CD4-positive, CD25-positive, alpha-beta regulatory T cell (primary cell): ENCODE measurements around the gene EME2. TPM values are rescaled to one million over a fixed set of nuclear protein-coding genes. Genes with fewer than 3 reads are reported as not detected.

ENCODE experiments used
- ATAC-seq, 2 donors: fragments of 150-1000 bp; cut with Tn5 transposase; one replicate each; pipeline ENCODE4 v1.10.0; 2021; ENCODE audit warnings: low read depth in 2 of 2, moderate number of reproducible peaks in 2 of 2, moderate library complexity in 1 of 2
- DNase-seq, 3 donors: peaks; one replicate each; pipeline versions ENCODE4 v3.0.0 to v3.0.0-alpha.2; 2012 to 2022; ENCODE audit warnings: mixed read lengths in 1 of 3
- H3K27ac ChIP-seq: one replicate; pipeline ENCODE4 v1.7.0; 2013; ENCODE audit warnings: mild to moderate bottlenecking, low read length; ENCODE audit not compliant: insufficient read depth, poor library complexity, severe bottlenecking
- H3K27me3 ChIP-seq: one replicate; pipeline ENCODE4 v1.7.0; 2013; ENCODE audit warnings: low read length; ENCODE audit not compliant: control insufficient read depth, insufficient read depth
- H3K36me3 ChIP-seq: one replicate; pipeline ENCODE4 v1.7.0; 2013; ENCODE audit warnings: mild to moderate bottlenecking, low read length, moderate library complexity; ENCODE audit not compliant: control insufficient read depth, insufficient read depth
- H3K4me1 ChIP-seq: 2 replicates; pipeline ENCODE4 v1.7.0; 2013; ENCODE audit warnings: mild to moderate bottlenecking, low read length; ENCODE audit not compliant: insufficient read depth, control insufficient read depth, poor library complexity, severe bottlenecking
- H3K4me3 ChIP-seq: one replicate; pipeline ENCODE4 v1.7.0; 2013; ENCODE audit warnings: low read depth, mild to moderate bottlenecking, low read length, moderate library complexity
- H3K9me3 ChIP-seq, 2 experiments: 1 replicate in 1 of 2; 2 replicates in 1 of 2; pipeline ENCODE4 v1.7.0; 2013; ENCODE audit warnings: low read length in 2 of 2, mild to moderate bottlenecking in 1 of 2, moderate library complexity in 1 of 2; ENCODE audit not compliant: control insufficient read depth in 2 of 2
- H3K27ac Mint-ChIP-seq, 3 donors: one replicate each; pipeline ENCODE4 v1.8.0; 2020 to 2022; ENCODE audit warnings: mild to moderate bottlenecking in 3 of 3, mixed read lengths in 3 of 3, moderate library complexity in 2 of 3
- H3K27me3 Mint-ChIP-seq: one replicate; pipeline ENCODE4 v1.8.0; 2022; ENCODE audit warnings: mild to moderate bottlenecking, mixed read lengths
- H3K36me3 Mint-ChIP-seq: one replicate; pipeline ENCODE4 v1.8.0; 2020; ENCODE audit warnings: mixed read lengths
- H3K4me1 Mint-ChIP-seq, 4 donors: one replicate each; pipeline ENCODE4 v1.8.0; 2020 to 2022; ENCODE audit warnings: mixed read lengths in 4 of 4, mild to moderate bottlenecking in 1 of 4
- H3K4me3 Mint-ChIP-seq, 4 donors: one replicate each; pipeline ENCODE4 v1.8.0; 2020 to 2022; ENCODE audit warnings: mild to moderate bottlenecking in 4 of 4, mixed read lengths in 4 of 4, moderate library complexity in 3 of 4
- H3K9me3 Mint-ChIP-seq, 7 donors: one replicate each; pipeline ENCODE4 v1.8.0; 2020 to 2022; ENCODE audit warnings: mixed read lengths in 7 of 7, mild to moderate bottlenecking in 3 of 7, moderate library complexity in 2 of 7
- polyA plus RNA-seq, 4 donors: library from polyadenylated mRNA; unstranded; fragments of 300-500 nt; fragmentation: Illumina TruSeq; gene quantifications; one replicate each; pipeline ENCODE4 v1.2.3, GENCODE V29; 2021
- total RNA-seq: library from RNA; stranded (reverse); gene quantifications from one replicate; pipeline ENCODE4 v1.2.3, GENCODE V29; 2022

The EME2 gene
- total and polyA plus RNA-seq, 5 donors from 2014 or later: 0.57 to 19.0 (median 0.69) TPM

- no peaks in the 10 kb centered on the region for H3K4me1 ChIP-seq
- H3K36me3 Mint-ChIP-seq: peaks cover 27% of the 10 kb centered on the region
Measured at GRCh38 chr16:1810106-1810505, 37.5 kb downstream of the EME2 start.

GRCh38 chr16:1810536-1810935 lies 37.9 kb downstream of the EME2 start:
- Histone ChIP-seq H3K27ac (no peak overlapping the region), H3K27me3 (no peaks in the 10 kb centered on the region), H3K9me3 (no peaks in the 10 kb centered on the region), H3K4me1 (no peaks in the 10 kb centered on the region), H3K4me3 (no peak overlapping the region), H3K36me3 (peaks cover 38% of the 10 kb centered on the region)
- Mint-ChIP-seq H3K27ac (no peak overlapping the region), H3K27me3 (no peaks in the 10 kb centered on the region), H3K9me3 (no peaks in the 10 kb centered on the region), H3K4me3 (no peak overlapping the region), H3K4me1 (peaks cover 0 to 9% (median 7%) of the 10 kb centered on the region in 4 donors), H3K36me3 (peaks cover 30% of the 10 kb centered on the region)
- no peak for ATAC-seq
- no peak for DNase-seq

More at GRCh38 chr16:1810106-1810505, 37.5 kb downstream of the EME2 start:
- Histone ChIP-seq H3K27ac (no peak overlapping the region), H3K4me3 (no peak overlapping the region), H3K9me3 (no peaks in the 10 kb centered on the region), H3K27me3 (no peaks in the 10 kb centered on the region), H3K36me3 (peaks cover 34% of the 10 kb centered on the region)
- H3K9me3 Mint-ChIP-seq: no peaks in the 10 kb centered on the region
- ATAC-seq (no peak), DNase-seq (no peak)
- H3K4me3 Mint-ChIP-seq: no peak overlapping the region
- peaks cover 0 to 9% (median 6%) of the 10 kb centered on the region in 4 donors for H3K4me1 Mint-ChIP-seq
- H3K27me3 Mint-ChIP-seq: no peaks in the 10 kb centered on the region
- H3K27ac Mint-ChIP-seq: no peak overlapping the region

DNA sequence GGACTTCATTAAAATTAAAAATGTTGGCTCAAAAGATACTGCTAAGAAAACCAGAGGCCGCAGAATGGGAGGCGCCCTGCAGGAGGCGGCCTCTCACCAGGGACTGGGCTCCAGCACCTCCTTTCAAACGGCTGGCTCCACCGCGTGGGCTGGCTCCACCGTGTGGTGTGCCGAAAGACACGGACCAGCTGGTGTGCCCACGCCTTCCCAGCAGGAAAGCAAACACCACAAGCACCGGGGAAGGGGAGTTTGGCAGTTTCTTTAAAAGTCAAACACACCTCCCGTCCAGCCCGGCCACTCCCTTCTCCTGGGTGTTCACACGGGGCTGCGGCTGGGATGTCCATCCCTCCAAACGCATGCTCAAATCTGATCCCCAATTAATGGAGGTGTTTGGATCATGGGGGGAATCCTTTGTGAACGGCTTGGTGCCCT lies 40.1 kb downstream of the EME2 start:
- peak; percentile 78 to 79 for ATAC-seq

DNA sequence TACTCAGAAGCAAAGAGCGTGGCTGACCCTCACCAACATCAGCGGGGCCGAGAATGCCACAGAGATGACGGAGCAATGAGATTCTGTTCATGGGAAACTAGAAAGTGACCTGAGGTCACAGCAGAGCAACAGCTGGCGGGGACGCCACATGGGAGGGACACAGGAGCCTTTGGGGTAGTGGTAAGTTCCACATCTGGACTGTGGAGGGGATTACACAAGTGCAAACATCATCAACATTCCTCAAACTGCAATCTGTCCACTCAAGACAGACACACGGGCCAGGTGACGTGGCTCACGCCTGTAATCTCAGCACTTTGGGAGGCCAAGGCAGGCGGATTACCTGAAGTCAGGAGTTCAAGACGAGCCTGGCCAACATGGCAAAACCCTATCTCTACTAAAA lies 42.9 kb downstream of the EME2 start:
- Mint-ChIP-seq H3K27me3 (no peaks in the 10 kb centered on the region), H3K4me1 (peaks cover 0 to 9% (median 7%) of the 10 kb centered on the region in 4 donors), H3K9me3 (no peaks in the 10 kb centered on the region), H3K36me3 (peaks cover 19% of the 10 kb centered on the region), H3K27ac (peak overlapping the region in 2 of 3 donors; percentile 39 to 50), H3K4me3 (peak overlapping the region in 1 of 4 donors; percentile 28)
- DNase-seq (no peak), ATAC-seq (no peak)
- Histone ChIP-seq H3K4me1 (no peaks in the 10 kb centered on the region), H3K27me3 (no peaks in the 10 kb centered on the region), H3K27ac (no peak overlapping the region), H3K36me3 (peaks cover 37% of the 10 kb centered on the region), H3K9me3 (no peaks in the 10 kb centered on the region), H3K4me3 (no peak overlapping the region)

More for the DNA sequence above, 40.1 kb downstream of the EME2 start:
- Mint-ChIP-seq H3K36me3 (peaks cover 19% of the 10 kb centered on the region), H3K27me3 (no peaks in the 10 kb centered on the region), H3K4me1 (peaks cover 0 to 9% (median 7%) of the 10 kb centered on the region in 4 donors), H3K4me3 (no peak overlapping the region), H3K27ac (peak overlapping the region in 1 of 3 donors; percentile 67), H3K9me3 (no peaks in the 10 kb centered on the region)
- Histone ChIP-seq H3K27ac (no peak overlapping the region), H3K27me3 (no peaks in the 10 kb centered on the region), H3K9me3 (no peaks in the 10 kb centered on the region), H3K4me1 (no peaks in the 10 kb centered on the region), H3K36me3 (peaks cover 47% of the 10 kb centered on the region), H3K4me3 (no peak overlapping the region)
- DNase-seq: peak in 2 of 3 donors; percentile 36 to 59

DNA sequence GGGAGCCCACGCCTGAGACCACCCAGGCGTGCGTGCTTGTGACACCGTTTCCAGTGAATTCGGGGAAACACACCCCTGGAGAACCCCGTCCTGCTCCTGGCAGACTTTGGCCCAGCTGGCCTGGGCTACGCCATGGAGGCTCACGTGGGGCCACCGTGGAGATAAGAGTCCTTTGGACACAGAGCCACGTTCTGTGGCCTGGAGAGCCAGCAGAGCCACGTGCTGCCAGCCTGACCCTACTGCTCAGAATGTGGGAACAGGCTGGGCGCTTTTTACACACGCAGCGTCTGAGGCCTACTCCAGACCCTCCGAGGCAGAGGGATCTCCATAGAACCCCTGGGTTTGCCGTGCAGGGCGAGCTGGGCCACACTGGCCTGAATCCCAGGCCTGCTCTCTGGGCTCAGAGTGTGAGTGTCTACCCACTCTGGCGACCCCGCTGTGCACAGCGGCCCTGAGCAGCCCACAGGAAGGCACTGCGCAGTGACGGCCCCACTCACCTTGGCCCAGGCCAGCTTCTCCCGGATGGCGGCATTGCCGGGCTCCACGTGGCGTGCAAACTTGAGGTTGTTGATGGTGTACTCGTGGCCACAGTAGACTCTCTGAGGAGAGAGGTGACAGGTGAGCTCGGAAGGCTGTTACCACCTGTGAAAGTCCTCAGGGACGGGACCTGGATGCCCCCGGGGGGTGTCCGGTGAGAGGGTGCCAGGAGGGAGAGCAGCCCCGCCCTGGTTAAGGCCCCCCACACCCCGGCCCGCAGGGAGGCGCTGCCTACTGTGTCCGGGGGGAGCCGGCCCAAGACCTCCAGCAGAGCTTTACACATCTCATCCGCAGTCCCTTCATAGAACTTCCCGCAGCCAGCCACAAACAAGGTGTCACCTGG lies 44.0 kb downstream of the EME2 start:
- peak in 1 of 2 donors; percentile 6 for ATAC-seq
- H3K27ac Mint-ChIP-seq: no peak overlapping the region
- Histone ChIP-seq H3K36me3 (peaks cover 37% of the 10 kb centered on the region), H3K27ac (no peak overlapping the region), H3K4me3 (no peak overlapping the region), H3K27me3 (no peaks in the 10 kb centered on the region), H3K9me3 (no peaks in the 10 kb centered on the region), H3K4me1 (no peaks in the 10 kb centered on the region)
- no peaks in the 10 kb centered on the region for H3K27me3 Mint-ChIP-seq
- no peak overlapping the region for H3K4me3 Mint-ChIP-seq
- H3K4me1 Mint-ChIP-seq: peaks cover 0 to 9% (median 7%) of the 10 kb centered on the region in 4 donors
- H3K9me3 Mint-ChIP-seq: no peaks in the 10 kb centered on the region
- no peak for DNase-seq
- H3K36me3 Mint-ChIP-seq: peaks cover 19% of the 10 kb centered on the region

DNA sequence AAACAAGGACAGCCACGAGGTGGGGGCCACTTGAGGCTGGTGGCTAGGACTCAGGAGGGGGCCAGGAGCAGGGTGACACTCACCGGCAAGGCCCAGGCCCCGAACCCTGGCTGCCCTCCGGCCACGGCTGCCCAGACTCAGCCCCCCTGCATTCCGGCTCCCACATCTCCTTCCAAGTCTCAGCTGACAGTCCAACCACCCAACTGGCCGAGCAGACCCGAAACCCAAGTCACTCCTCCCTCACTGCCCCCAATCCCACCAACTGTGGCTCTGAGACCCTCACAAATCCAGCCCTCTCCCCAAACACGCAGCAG lies 44.6 kb downstream of the EME2 start:
- ATAC-seq (no peak), DNase-seq (no peak)
- H3K4me3 ChIP-seq: no peak overlapping the region
- no peaks in the 10 kb centered on the region for H3K9me3 ChIP-seq
- H3K27ac Mint-ChIP-seq: no peak overlapping the region
- peaks cover 41% of the 10 kb centered on the region for H3K36me3 ChIP-seq
- no peak overlapping the region for H3K4me3 Mint-ChIP-seq
- no peaks in the 10 kb centered on the region for H3K4me1 ChIP-seq
- H3K4me1 Mint-ChIP-seq: peaks cover 0 to 9% (median 7%) of the 10 kb centered on the region in 4 donors
- no peaks in the 10 kb centered on the region for H3K27me3 ChIP-seq
- no peaks in the 10 kb centered on the region for H3K27me3 Mint-ChIP-seq
- H3K9me3 Mint-ChIP-seq: no peaks in the 10 kb centered on the region
- H3K27ac ChIP-seq: no peak overlapping the region
- peaks cover 19% of the 10 kb centered on the region for H3K36me3 Mint-ChIP-seq

- no peak overlapping the region for H3K27ac Mint-ChIP-seq
- peaks cover 0 to 9% (median 7%) of the 10 kb centered on the region in 4 donors for H3K4me1 Mint-ChIP-seq
- peaks cover 19% of the 10 kb centered on the region for H3K36me3 Mint-ChIP-seq
- peaks cover 46% of the 10 kb centered on the region for H3K36me3 ChIP-seq
- DNase-seq (no peak), ATAC-seq (no peak)
- H3K4me1 ChIP-seq: peaks cover 3% of the 10 kb centered on the region
- H3K9me3 Mint-ChIP-seq: no peaks in the 10 kb centered on the region
- H3K27ac ChIP-seq: no peak overlapping the region
- no peak overlapping the region for H3K4me3 ChIP-seq
- H3K27me3 Mint-ChIP-seq: no peaks in the 10 kb centered on the region
- H3K9me3 ChIP-seq: no peaks in the 10 kb centered on the region
- no peaks in the 10 kb centered on the region for H3K27me3 ChIP-seq
- no peak overlapping the region for H3K4me3 Mint-ChIP-seq
Measured at GRCh38 chr16:1817716-1818115, 45.1 kb downstream of the EME2 start.
